NB4 (cell line): ENCODE measurements around the gene SMC6.

Source experiments
- DNase-seq: peaks from one replicate; pipeline ENCODE4 v3.0.0; 2010; ENCODE audit warnings: low read depth
- H3K4me3 ChIP-seq: one replicate; pipeline ENCODE4 v1.5.1; 2011; ENCODE audit warnings: mild to moderate bottlenecking, low read depth, low read length, moderate library complexity
- MYC ChIP-seq: IDR thresholded peaks from 2 replicates; pipeline ENCODE4 v1.6.1; 2011; ENCODE audit warnings: low read depth, low read length
- POLR2A ChIP-seq: IDR thresholded peaks from 2 replicates; pipeline ENCODE4 v1.6.1; 2011; ENCODE audit warnings: mild to moderate bottlenecking; ENCODE audit not compliant: insufficient read length; ENCODE audit errors: extremely low read depth
- TF ChIP-seq, protein P1 (sequence below): IDR thresholded peaks from one replicate; pipeline ENCODE4 v1.5.1; 2012; ENCODE audit warnings: low read depth, low read length
- TF ChIP-seq, protein P2 (sequence below): IDR thresholded peaks from 2 replicates; pipeline ENCODE4 v1.6.1; 2011; ENCODE audit warnings: low read depth, low read length

The SMC6 gene

DNA sequence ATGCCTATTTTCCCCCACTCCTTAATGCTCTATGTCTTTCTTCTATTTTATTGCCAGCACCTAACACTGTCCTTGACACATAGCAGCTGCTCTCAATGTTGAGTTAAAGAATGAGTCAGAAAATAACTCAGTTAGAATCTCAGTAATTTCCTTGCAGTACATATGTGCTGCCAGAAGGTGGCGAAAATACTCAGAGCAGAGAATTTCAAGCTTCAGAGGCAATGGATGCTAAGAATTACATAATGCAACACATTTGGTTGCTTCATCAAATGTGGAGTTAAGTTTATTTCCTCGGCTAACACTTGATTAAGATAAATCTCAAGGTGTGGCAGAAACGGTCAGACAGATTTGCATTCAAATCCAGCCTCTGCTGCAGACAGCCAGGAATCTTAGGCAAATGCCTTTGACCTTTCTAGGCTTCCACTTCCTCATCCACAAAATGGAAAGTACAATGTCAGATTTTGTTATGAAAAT lies 107.5 kb downstream of the SMC6 start:
- peak; percentile 77 for DNase-seq
- TF ChIP-seq, protein P1, sequence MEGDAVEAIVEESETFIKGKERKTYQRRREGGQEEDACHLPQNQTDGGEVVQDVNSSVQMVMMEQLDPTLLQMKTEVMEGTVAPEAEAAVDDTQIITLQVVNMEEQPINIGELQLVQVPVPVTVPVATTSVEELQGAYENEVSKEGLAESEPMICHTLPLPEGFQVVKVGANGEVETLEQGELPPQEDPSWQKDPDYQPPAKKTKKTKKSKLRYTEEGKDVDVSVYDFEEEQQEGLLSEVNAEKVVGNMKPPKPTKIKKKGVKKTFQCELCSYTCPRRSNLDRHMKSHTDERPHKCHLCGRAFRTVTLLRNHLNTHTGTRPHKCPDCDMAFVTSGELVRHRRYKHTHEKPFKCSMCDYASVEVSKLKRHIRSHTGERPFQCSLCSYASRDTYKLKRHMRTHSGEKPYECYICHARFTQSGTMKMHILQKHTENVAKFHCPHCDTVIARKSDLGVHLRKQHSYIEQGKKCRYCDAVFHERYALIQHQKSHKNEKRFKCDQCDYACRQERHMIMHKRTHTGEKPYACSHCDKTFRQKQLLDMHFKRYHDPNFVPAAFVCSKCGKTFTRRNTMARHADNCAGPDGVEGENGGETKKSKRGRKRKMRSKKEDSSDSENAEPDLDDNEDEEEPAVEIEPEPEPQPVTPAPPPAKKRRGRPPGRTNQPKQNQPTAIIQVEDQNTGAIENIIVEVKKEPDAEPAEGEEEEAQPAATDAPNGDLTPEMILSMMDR, result peak; percentile 78
- TF ChIP-seq MYC (0 out of 2 replicates have a peak, but pooled peaks have one; percentile 28), POLR2A (no peak)
- H3K4me3 ChIP-seq, result no peak overlapping the region

DNA sequence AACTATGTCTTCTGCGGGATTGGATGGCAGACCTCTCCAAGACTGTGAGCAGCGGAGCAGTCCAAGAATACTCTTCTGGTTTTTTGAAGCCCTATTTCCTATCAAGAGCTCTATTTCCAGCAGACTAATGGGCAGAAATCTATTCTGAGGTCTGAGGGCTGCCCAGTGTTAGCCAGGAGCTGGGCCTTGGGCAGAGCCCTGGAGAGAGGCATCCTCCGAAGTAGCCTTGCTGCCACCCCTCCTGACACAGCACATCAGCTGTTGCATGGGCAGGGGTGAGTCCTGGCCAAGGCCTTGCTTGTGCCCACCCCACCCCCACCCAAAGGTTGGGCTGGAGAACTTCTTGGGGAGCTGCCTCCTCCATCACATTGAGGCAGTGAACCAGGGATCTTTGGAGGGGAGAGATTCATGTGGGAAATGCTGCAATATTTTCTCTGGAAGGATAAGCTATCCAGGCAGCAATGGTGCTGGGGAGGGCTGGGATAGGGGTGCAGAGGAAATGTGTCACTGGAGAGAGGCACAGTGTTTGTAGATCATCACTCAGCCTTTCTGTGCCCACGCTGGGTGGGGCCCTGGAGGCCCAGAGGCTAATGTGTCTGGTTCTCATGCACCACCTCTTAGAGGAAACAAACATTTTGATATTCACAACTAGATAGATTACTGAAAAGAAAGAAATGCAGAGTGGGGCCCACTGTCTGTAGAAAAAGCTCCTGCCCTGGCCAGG lies 108.5 kb downstream of the SMC6 start:
- TF ChIP-seq, protein P2, sequence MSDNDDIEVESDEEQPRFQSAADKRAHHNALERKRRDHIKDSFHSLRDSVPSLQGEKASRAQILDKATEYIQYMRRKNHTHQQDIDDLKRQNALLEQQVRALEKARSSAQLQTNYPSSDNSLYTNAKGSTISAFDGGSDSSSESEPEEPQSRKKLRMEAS, result no peak
- no peak for TF ChIP-seq POLR2A
- TF ChIP-seq MYC, result no peak
- TF ChIP-seq, protein P1, result no peak
- no peak for DNase-seq
- no peak overlapping the region for H3K4me3 ChIP-seq

DNA sequence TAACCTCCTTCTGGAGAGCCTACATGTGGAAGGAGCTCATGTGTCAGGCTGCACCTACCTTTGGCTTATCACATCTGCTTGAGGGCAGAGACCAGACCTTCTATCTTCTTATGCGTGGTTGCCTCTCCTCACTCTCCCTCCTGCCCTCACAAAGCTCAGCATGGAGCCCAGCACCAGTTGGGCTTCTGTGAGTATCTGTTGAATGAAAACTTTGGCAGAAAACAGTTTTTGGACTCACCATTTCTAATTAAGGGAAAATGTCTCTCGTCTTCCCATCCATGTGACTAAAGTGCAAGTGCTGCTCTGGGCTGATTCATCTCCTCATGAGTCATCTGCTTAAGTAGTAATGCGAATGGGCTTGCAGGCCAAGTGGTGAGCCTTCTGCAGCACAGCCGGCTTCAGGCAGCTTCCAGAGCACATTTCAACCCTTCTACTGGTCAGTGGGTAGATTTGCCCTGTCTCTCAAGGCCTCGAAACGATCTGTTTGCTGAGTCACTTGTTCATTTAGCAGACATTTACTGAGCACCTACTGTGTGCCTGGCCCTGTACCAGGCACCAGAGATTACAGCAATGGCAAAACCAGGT lies 110.5 kb downstream of the SMC6 start:
- no peak overlapping the region for H3K4me3 ChIP-seq
- TF ChIP-seq, protein P2, result peak; percentile 66
- TF ChIP-seq POLR2A, result no peak
- TF ChIP-seq, protein P1, result no peak
- peak; percentile 85 for DNase-seq

DNA sequence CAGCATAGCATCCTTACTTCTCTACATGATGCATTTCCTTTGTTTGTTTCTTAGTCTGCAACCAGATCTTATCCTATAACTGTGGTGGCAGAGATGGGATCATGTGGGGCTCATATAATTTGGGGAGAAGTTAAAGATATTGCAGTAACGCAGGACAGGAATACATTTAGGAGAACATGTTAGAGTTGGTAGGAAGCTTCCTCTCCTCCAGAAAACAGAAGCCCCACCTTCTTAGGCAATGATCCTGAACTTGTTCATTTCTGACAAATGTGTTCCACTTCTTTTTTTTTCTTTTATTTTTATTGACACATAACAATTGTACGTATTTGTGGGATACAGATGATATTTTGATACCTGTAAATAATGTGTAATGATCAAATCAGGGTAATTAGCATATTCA lies 113.2 kb downstream of the SMC6 start:
- DNase-seq, result no peak
- TF ChIP-seq MYC (no peak), POLR2A (no peak)
- TF ChIP-seq, protein P2, result no peak
- TF ChIP-seq, protein P1, result no peak
- no peak overlapping the region for H3K4me3 ChIP-seq

DNA sequence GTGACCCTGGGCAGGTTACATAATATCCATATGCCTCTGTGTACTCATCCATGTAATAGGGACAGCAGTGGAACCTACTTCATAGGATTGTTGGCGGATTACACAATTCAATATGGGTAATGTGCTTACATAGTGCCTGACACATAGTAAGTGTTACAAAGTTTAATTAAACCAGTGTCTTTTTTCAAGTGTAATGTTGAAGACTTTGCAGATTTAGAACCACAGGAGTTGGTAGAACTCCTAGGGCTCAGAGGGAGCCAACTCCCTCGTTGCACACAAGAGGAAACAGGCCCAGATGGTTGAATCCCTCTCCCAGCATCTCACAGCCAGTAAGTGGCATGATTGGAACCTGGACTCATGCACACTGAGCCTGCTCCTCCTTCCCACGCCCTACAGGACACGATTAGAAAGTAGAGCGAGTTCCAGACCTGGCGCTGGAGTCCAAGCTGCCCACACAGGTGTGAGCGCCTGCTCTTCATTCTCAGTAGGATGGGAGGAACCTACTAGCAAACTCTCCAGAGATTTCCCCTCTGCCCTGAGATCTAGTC lies 115.3 kb downstream of the SMC6 start:
- H3K4me3 ChIP-seq, result no peak overlapping the region
- TF ChIP-seq, protein P1, result no peak
- TF ChIP-seq MYC, result no peak
- TF ChIP-seq POLR2A, result no peak
- TF ChIP-seq, protein P2, result no peak

More for the DNA sequence above, 115.3 kb downstream of the SMC6 start:
- DNase-seq, result no peak
